Measurements from ENCODE around the gene FHOD3. TPM values are rescaled to one million over a fixed set of nuclear protein-coding genes. Genes with fewer than 3 reads are reported as not detected.

FHOD3 gene
- total RNA-seq, 2 experiments from 2014 or later: not detected

DNA sequence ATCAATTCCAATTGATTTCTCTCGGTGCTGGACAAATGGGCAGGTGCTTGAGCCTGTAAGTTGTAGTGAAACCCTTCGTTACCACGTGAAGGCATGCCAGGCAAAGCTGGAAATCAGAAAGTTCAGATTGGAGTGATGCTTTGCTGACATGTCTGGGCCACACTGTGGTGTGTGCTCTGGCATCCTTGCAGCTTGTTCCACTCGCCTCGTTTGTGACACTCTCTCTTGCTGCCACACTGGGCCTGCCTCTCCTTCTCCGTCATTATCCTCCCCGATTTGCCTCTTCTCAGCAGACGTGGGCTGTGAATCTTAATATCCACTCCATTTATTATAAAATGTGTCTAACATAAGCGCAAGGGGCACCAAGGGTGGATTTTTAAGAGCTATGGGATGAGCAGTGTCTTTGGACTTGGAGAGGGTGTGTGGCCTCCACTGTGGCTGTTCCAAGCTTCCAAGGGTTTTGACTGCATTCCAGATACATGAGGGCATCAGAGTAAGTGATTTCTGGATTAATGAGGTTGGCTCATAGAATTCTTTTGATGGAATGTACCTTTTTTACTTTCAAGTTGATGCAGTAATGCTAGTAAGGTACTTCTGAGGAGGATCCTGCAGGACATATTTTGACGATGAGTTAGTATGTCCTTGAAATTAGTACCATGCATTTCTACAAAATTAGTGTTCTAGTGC is 292.5 kb downstream of the FHOD3 start:
- Mint-ChIP-seq H3K36me3 (ENCODE audit: low read depth) (no peaks in the 10 kb centered on the region), H3K9me3 (no peaks in the 10 kb centered on the region), H3K27me3 (ENCODE audit: low read depth) (peaks cover 2% of the 10 kb centered on the region), H3K4me3 (no peak overlapping the region), H3K4me1 (ENCODE audit: low read depth) (no peaks in the 10 kb centered on the region), H3K27ac (no peak overlapping the region)
- CTCF ChIA-PET: interaction anchor here (0.6 kb wide), 1 partner anchor 303 kb away, joined by 3 read pairs; no protein-coding TSS in a partner anchor
- intact Hi-C loops (cut with micrococcal nuclease): no loop called here
- no peak for DNase-seq

DNA sequence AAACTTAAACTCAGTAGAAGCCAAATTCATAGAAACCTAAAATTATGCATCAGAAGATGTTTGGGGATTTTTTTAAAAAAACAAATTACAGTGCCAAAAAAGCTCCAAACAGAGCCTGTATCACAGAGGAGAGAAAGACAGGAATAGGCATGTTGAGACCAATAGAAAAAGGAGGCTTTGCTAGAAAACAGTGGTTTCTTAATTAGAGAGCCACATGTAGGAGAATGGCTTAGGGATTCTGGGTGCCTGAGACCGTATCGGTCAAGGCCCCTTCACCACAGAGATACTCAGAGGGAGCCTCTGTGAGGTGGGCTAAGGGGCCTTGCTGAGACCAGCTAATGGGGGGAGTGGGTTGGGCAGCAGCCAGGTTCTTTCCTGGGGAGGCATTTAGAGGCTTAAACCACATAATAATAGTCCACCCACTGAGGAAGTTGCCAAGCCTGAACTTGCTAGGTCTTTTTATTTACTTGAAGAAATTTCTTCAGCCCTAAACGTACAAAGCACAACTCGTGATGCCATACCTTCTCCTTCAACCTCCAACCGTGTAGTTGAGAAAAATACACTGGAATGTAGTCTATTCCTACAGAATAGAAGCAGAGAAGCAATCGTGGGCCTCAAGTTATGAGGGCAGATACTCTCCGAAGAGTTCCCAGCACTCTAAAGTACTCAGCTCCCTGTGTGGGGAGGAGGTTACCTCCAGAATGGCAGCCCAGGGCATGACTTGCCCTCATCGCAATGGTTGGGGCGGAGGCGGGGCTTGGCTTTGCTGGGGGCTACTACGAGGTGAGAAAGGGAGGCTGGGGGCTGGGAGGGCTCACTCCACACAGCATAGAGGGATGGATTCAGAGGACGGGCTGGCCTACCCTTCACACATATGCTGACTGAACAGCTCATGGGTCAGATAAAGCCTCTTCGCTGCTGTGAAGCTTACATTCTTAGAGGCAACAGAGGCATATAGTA is 293.4 kb downstream of the FHOD3 start:
- no peaks in the 10 kb centered on the region for H3K4me1 Mint-ChIP-seq (ENCODE audit: low read depth)
- H3K9me3 Mint-ChIP-seq: no peaks in the 10 kb centered on the region
- CTCF ChIA-PET: interaction anchor here (0.6 kb wide), 1 partner anchor 304 kb away, joined by 3 read pairs; no protein-coding TSS in a partner anchor
- no peak overlapping the region for H3K4me3 Mint-ChIP-seq
- peaks cover 2% of the 10 kb centered on the region for H3K27me3 Mint-ChIP-seq (ENCODE audit: low read depth)
- H3K36me3 Mint-ChIP-seq (ENCODE audit: low read depth): no peaks in the 10 kb centered on the region
- DNase-seq: no peak
- intact Hi-C loops (cut with micrococcal nuclease): no loop called here
- no peak overlapping the region for H3K27ac Mint-ChIP-seq

DNA sequence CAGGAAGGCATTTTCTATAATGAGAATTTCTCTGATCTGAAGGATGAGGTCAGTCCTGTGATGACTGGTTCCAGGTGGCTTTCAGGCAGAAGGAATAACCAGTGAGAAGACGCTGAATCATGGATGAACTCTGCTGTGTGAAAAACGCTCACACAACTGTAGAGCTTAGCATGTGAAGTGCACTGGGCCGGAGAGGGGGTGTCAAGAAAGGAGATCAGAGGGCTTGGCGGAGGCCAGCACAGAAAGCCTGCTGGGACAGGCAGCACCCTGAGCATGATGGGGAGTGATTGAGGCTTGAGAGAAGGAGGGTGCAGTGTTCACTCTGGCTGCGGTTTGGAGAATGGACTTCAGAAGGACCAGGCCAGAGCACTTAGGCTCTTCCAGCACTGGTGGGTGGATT is 294.8 kb downstream of the FHOD3 start:
- CTCF ChIA-PET: no interaction called here
- Mint-ChIP-seq H3K9me3 (no peaks in the 10 kb centered on the region), H3K4me3 (no peak overlapping the region), H3K36me3 (ENCODE audit: low read depth) (no peaks in the 10 kb centered on the region), H3K27ac (no peak overlapping the region), H3K4me1 (ENCODE audit: low read depth) (no peaks in the 10 kb centered on the region), H3K27me3 (ENCODE audit: low read depth) (peaks cover 2% of the 10 kb centered on the region)
- no peak for DNase-seq
- intact Hi-C loops (cut with micrococcal nuclease): no loop called here

DNA sequence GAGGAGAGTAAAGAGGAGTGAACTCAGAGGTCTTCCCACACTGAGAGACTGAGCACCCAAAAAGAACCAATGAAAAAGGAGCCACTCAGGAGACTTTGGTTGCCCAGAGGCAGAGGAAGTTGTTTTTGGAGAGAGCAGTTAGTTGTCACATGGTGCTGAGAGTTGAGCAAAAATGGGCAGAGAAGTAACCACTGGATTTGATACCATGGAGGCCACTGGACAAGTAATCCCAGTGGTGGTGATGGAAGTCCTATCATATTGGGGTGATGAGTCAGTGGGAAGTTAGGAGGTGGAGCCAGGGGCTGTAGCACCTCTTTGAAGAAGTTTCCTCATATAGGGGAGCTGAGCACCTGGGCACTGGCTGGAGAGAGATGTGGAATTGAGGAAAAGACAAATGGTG is 295.5 kb downstream of the FHOD3 start:
- CTCF ChIA-PET: no interaction called here
- DNase-seq: no peak
- no peak overlapping the region for H3K27ac Mint-ChIP-seq
- H3K4me1 Mint-ChIP-seq (ENCODE audit: low read depth): no peaks in the 10 kb centered on the region
- intact Hi-C loops (cut with micrococcal nuclease): no loop called here
- H3K9me3 Mint-ChIP-seq: no peaks in the 10 kb centered on the region
- peaks cover 4% of the 10 kb centered on the region for H3K27me3 Mint-ChIP-seq (ENCODE audit: low read depth)
- no peaks in the 10 kb centered on the region for H3K36me3 Mint-ChIP-seq (ENCODE audit: low read depth)
- H3K4me3 Mint-ChIP-seq: no peak overlapping the region

DNA sequence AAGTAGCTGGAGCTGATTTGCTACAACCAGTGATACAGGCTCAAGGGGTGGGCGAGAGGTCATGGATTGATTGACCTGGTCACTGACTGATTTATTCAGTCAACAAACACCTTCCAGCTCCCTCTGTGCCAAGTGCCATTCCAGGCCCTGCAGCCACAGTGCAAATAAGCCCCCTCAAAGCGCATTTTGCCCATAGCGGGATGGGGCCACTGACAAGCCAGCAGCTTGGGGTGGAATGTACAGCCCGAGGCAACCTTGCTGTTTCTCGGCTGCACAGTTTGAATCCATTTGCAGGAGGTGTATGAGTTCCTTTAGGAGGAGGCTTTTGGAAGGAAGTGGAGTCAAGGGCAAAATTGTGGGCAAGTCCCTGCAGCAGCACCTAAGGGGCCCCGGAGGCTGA is 296.1 kb downstream of the FHOD3 start:
- DNase-seq: no peak
- Mint-ChIP-seq H3K27ac (no peak overlapping the region), H3K4me3 (no peak overlapping the region), H3K27me3 (ENCODE audit: low read depth) (peaks cover 3% of the 10 kb centered on the region), H3K4me1 (ENCODE audit: low read depth) (no peaks in the 10 kb centered on the region), H3K9me3 (no peaks in the 10 kb centered on the region), H3K36me3 (ENCODE audit: low read depth) (no peaks in the 10 kb centered on the region)
- intact Hi-C loops (cut with micrococcal nuclease): no loop called here
- CTCF ChIA-PET: no interaction called here

DNA sequence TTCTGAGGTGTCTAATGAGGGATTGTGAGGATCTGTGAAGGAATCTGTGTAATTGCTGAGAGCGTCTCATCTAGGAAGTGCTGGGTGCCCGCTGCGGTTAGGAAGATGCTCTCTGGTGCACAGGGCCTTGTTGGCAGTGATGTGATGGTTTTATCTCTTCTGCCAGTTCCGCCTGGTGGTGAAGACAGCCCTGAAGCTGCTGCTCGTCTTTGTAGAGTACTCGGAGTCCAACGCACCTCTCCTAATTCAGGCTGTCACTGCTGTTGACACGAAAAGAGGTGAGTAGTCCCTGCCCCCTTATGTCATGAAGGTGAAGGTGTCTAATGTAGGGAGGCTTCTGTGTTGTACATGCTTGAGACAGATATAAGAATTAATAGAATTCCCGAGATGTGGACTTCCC is 297.1 kb downstream of the FHOD3 start:
- H3K27me3 Mint-ChIP-seq (ENCODE audit: low read depth): peaks cover 2% of the 10 kb centered on the region
- no peaks in the 10 kb centered on the region for H3K9me3 Mint-ChIP-seq
- intact Hi-C loops (cut with micrococcal nuclease): no loop called here
- CTCF ChIA-PET: no interaction called here
- no peak overlapping the region for H3K27ac Mint-ChIP-seq
- no peak for DNase-seq
- no peak overlapping the region for H3K4me3 Mint-ChIP-seq
- H3K36me3 Mint-ChIP-seq (ENCODE audit: low read depth): no peaks in the 10 kb centered on the region
- H3K4me1 Mint-ChIP-seq (ENCODE audit: low read depth): no peaks in the 10 kb centered on the region

DNA sequence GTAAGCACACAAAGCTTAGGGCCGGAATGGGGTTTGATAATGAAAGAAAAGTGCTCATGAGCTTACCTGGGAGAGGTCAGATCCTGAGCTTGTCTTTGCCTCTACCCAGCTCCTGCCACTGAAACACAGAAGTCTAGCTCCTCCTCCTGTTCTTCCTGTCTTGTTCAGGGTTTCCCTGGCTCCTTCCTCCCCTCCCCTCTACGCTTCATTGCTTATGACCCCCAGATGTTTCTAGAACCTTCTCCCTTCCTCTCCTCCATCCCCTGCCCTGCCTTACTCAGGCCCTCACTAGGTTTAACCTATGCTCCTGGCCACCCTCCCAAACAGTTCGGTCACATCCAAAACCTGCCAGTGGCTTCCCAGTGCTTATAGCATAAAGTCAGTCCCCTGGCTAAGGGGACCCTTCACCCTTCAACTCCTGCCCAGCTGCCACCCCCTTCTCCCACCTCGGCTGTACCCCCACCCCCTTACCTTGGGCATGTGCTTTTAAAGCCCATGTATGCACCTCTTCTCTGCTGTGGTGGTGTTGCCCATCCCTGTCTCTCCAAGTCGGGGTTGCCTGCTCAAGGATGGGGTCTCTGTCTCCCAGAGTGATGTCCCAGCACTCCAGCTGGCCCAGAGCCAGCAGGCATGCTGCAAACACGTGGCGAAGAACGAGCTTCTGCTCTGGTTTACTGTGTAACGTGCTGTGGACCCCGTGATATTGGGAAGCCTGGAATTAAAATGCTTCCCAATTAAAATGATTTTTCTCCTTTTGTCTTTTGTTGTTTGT is 297.7 kb downstream of the FHOD3 start:
- no peak overlapping the region for H3K4me3 Mint-ChIP-seq
- H3K9me3 Mint-ChIP-seq: no peaks in the 10 kb centered on the region
- no peak for DNase-seq
- no peaks in the 10 kb centered on the region for H3K4me1 Mint-ChIP-seq (ENCODE audit: low read depth)
- H3K27ac Mint-ChIP-seq: no peak overlapping the region
- CTCF ChIA-PET: no interaction called here
- H3K36me3 Mint-ChIP-seq (ENCODE audit: low read depth): no peaks in the 10 kb centered on the region
- intact Hi-C loops (cut with micrococcal nuclease): no loop called here
- H3K27me3 Mint-ChIP-seq (ENCODE audit: low read depth): peaks cover 2% of the 10 kb centered on the region

DNA sequence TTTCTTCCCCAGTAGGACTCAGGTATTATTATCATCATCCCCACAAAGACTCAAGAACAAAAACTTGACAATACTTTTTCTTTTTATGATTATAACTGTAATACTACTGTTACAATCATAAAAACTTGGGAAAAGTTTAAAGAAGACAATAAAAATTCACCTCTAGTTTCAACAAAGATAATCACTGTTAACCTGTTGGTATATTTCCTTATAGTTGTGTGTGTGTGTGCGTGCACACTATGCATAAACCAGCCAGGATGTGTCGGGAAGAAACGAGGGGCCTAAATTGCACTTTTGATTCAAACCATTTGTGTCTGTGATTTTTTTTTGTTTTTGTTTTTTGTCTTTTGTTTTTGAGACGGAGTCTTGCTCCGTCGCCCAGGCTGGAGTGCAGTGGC is 298.3 kb downstream of the FHOD3 start:
- intact Hi-C loops (cut with micrococcal nuclease): no loop called here
- H3K4me3 Mint-ChIP-seq: no peak overlapping the region
- CTCF ChIA-PET: no interaction called here
- no peak overlapping the region for H3K27ac Mint-ChIP-seq
- peaks cover 2% of the 10 kb centered on the region for H3K27me3 Mint-ChIP-seq (ENCODE audit: low read depth)
- H3K9me3 Mint-ChIP-seq: no peaks in the 10 kb centered on the region
- no peak for DNase-seq
- H3K36me3 Mint-ChIP-seq (ENCODE audit: low read depth): no peaks in the 10 kb centered on the region
- no peaks in the 10 kb centered on the region for H3K4me1 Mint-ChIP-seq (ENCODE audit: low read depth)

DNA sequence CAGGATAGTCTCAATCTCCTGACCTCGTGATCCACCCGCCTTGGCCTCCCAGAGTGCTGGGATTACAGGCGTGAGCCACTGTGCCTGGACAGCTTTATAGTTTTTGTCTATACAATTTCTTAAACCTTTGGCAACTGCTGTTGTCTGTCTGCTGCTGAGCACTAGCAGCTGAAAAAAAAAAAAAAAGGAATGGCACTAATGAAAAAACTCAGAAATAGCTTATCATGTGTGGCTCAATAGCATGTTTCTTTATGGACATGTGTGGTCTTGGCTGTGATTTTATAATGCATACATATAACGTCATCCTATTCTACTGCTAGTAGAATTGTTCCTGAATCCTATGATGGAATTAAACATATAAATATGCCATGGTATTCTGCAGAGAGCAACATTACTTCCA is 300.1 kb downstream of the FHOD3 start:
- no peak for DNase-seq
- Mint-ChIP-seq H3K27ac (no peak overlapping the region), H3K9me3 (no peaks in the 10 kb centered on the region), H3K27me3 (ENCODE audit: low read depth) (peaks cover 2% of the 10 kb centered on the region), H3K4me1 (ENCODE audit: low read depth) (no peaks in the 10 kb centered on the region), H3K36me3 (ENCODE audit: low read depth) (no peaks in the 10 kb centered on the region), H3K4me3 (no peak overlapping the region)
- intact Hi-C loops (cut with micrococcal nuclease): no loop called here
- CTCF ChIA-PET: no interaction called here

DNA sequence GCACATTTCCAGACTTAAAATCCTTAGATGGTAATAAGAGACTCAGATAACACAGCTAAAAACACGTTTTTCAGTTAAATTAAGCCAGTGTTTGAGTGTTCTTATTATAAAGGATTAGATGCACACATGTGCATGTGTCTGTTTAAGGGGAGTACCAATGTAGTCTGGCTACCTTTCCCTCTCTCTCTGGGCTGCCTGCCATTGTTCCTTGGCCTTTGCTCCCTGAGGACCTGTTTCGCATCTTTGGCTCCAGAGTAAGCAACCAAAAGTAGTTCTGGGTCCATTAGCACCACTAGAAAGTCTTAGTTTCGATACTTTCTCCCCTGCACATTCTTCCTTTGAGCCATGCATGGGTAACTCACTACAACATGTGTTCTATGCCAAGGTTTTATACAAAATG is 303.0 kb downstream of the FHOD3 start:
- H3K4me3 Mint-ChIP-seq: no peak overlapping the region
- CTCF ChIA-PET: no interaction called here
- intact Hi-C loops (cut with micrococcal nuclease): no loop called here

DNA sequence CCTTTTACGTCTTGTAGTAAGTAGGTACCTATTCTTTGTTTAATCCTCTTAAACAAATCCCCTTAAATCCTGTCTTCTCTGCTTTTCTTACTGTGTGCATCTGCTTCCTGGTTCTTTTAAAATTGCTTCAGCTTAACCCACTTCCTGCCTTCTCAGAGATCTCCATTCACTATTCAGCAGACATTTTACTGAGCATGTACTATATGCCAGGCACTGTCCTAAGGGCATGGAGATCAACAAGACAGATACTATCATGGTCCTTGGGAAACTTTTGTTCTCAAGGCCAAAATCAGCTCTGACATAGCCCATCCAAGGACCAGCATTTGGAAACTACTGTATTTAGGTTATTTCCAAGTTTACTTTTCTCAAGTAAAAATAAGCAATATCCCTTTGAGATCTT is 303.8 kb downstream of the FHOD3 start:
- no peaks in the 10 kb centered on the region for H3K36me3 Mint-ChIP-seq (ENCODE audit: low read depth)
- CTCF ChIA-PET: no interaction called here
- no peaks in the 10 kb centered on the region for H3K4me1 Mint-ChIP-seq (ENCODE audit: low read depth)

More for the DNA sequence above, 303.0 kb downstream of the FHOD3 start:
- no peaks in the 10 kb centered on the region for H3K9me3 Mint-ChIP-seq
- H3K27ac Mint-ChIP-seq: no peak overlapping the region
- no peak for DNase-seq
- H3K4me1 Mint-ChIP-seq (ENCODE audit: low read depth): no peaks in the 10 kb centered on the region
- H3K27me3 Mint-ChIP-seq (ENCODE audit: low read depth): peaks cover 2% of the 10 kb centered on the region
- H3K36me3 Mint-ChIP-seq (ENCODE audit: low read depth): no peaks in the 10 kb centered on the region

DNA sequence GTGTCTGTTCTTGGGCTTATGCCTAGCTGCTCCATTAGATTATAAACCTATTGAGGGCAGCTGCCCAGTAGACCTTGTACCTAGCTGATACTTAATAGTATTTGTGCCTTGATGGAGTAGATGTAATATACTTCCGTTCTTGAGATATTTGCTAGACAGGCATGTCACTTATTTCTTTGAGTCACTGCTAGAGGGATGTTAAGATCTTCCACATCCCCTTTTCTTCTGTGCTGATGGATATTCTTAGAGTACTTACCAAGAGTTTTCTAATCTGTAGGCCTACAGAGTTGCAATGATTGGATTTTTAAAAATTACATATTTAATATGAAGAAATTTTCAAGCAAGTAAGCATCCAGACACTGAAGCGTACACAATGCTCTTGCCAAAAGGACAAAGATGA is 304.6 kb downstream of the FHOD3 start:
- Mint-ChIP-seq H3K4me1 (ENCODE audit: low read depth) (no peaks in the 10 kb centered on the region), H3K27ac (no peak overlapping the region), H3K4me3 (no peak overlapping the region), H3K9me3 (no peaks in the 10 kb centered on the region), H3K27me3 (ENCODE audit: low read depth) (peaks cover 2% of the 10 kb centered on the region), H3K36me3 (ENCODE audit: low read depth) (no peaks in the 10 kb centered on the region)
- DNase-seq: no peak
- CTCF ChIA-PET: interaction anchor here (0.7 kb wide), 1 partner anchor 20 kb away, joined by 3 read pairs; no protein-coding TSS in a partner anchor
- intact Hi-C loops (cut with micrococcal nuclease): no loop called here

More for the DNA sequence above, 303.8 kb downstream of the FHOD3 start:
- Mint-ChIP-seq H3K4me3 (no peak overlapping the region), H3K9me3 (no peaks in the 10 kb centered on the region), H3K27me3 (ENCODE audit: low read depth) (peaks cover 2% of the 10 kb centered on the region), H3K27ac (no peak overlapping the region)
- intact Hi-C loops (cut with micrococcal nuclease): no loop called here
- DNase-seq: no peak

Measured in activated naive CD4-positive, alpha-beta T cell treated with anti-CD3 and anti-CD28 coated beads for 36 hours (primary cell).